GM12872 (cell line): ENCODE results near the gene DMRTB1.

Experiments used
- CTCF ChIP-seq: IDR thresholded peaks from 3 replicates; pipeline ENCODE4 v1.5.1; 2011; ENCODE audit warnings: low read depth, mild to moderate bottlenecking, low read length, moderate library complexity; ENCODE audit not compliant: insufficient read depth

Gene DMRTB1

GRCh38 chr1:53449021-53449420 lies 10.2 kb upstream of the DMRTB1 start:
- no peak for TF ChIP-seq CTCF

GRCh38 chr1:53449693-53450092 lies 9.5 kb upstream of the DMRTB1 start:
- TF ChIP-seq CTCF: no peak

- TF ChIP-seq CTCF: peak; percentile 48
These were observed 9.0 kb upstream of the DMRTB1 start for GRCh38 chr1:53450225-53450624.

GRCh38 chr1:53454019-53454418 lies 5.2 kb upstream of the DMRTB1 start:
- TF ChIP-seq CTCF: no peak

GRCh38 chr1:53455364-53455991 lies 3.7 kb upstream of the DMRTB1 start:
- no peak for TF ChIP-seq CTCF

- no peak for TF ChIP-seq CTCF
These were observed 565 bp upstream of the DMRTB1 start for GRCh38 chr1:53458634-53459033.

- no peak for TF ChIP-seq CTCF
These were observed 1.0 kb downstream of the DMRTB1 start for GRCh38 chr1:53460211-53460634.
